Fibroblast of pulmonary artery (primary cell): Measurements from ENCODE around the gene SYT5.

Experiments used
- DNase-seq: peaks from one replicate; pipeline ENCODE4 v3.0.0-alpha.2; 2010; ENCODE audit warnings: low read depth
- H3K4me3 ChIP-seq: replicated peaks from 2 replicates; pipeline ENCODE4 v1.5.1; 2011; ENCODE audit warnings: low read depth, mild to moderate bottlenecking, control low read depth, low read length, moderate library complexity
- CTCF ChIP-seq: IDR thresholded peaks from 2 replicates; pipeline ENCODE4 v1.5.1; 2011; ENCODE audit warnings: mild to moderate bottlenecking, control low read depth, low read length, inconsistent platforms; ENCODE audit errors: missing control alignments

SYT5 gene

GRCh38 chr19:55216461-55217198 is 36.5 kb upstream of the SYT5 start:
- peak overlapping the region; percentile 57 for H3K4me3 ChIP-seq
- DNase-seq: peak; percentile 99
- TF ChIP-seq CTCF: no peak

- TF ChIP-seq CTCF: no peak
Measured at GRCh38 chr19:55213547-55213946, 33.5 kb upstream of the SYT5 start.

GRCh38 chr19:55212447-55212846 is 32.4 kb upstream of the SYT5 start:
- no peak for DNase-seq
- TF ChIP-seq CTCF: peak; percentile 25
- H3K4me3 ChIP-seq: no peak overlapping the region

More at GRCh38 chr19:55213547-55213946, 33.5 kb upstream of the SYT5 start:
- no peak for DNase-seq
- H3K4me3 ChIP-seq: no peak overlapping the region

- peak; percentile 90 for DNase-seq
- no peak for TF ChIP-seq CTCF
- H3K4me3 ChIP-seq: no peak overlapping the region
Measured at GRCh38 chr19:55209693-55210472, 29.8 kb upstream of the SYT5 start.

GRCh38 chr19:55208880-55209692 is 29.0 kb upstream of the SYT5 start, which contains the start of gene PTPRH:
Gene PTPRH, minus strand, starts transcription at chr19:55209501. Its CDS starts 68 bp downstream, at chr19:55209433.
- TF ChIP-seq CTCF: no peak
- no peak within 1 kb of the TSS for H3K4me3 ChIP-seq
- DNase-seq: no peak

GRCh38 chr19:55206664-55207500 is 26.8 kb upstream of the SYT5 start:
- no peak for TF ChIP-seq CTCF
- DNase-seq: peak; percentile 91
- H3K4me3 ChIP-seq: peak overlapping the region; percentile 57
